HG02885 (cell line): ENCODE results near the gene APBA1.
"Not testable (repeated sequence)": the region's sequence is repeated elsewhere in the genome, so short reads cannot be mapped to it uniquely, and the experiment has no call there.

Experiments
- ATAC-seq: cut with Tn5 transposase; IDR thresholded peaks from one replicate; pipeline ENCODE4 v1.9.1; 2021; ENCODE audit warnings: mild to moderate bottlenecking; ENCODE audit not compliant: unreplicated experiment, poor library complexity

APBA1 gene

GRCh38 chr9:69454321-69454720, 217.8 kb downstream of the APBA1 start:
- ATAC-seq, result no peak

GRCh38 chr9:69453746-69454145, 218.4 kb downstream of the APBA1 start:
- ATAC-seq, result no peak

DNA sequence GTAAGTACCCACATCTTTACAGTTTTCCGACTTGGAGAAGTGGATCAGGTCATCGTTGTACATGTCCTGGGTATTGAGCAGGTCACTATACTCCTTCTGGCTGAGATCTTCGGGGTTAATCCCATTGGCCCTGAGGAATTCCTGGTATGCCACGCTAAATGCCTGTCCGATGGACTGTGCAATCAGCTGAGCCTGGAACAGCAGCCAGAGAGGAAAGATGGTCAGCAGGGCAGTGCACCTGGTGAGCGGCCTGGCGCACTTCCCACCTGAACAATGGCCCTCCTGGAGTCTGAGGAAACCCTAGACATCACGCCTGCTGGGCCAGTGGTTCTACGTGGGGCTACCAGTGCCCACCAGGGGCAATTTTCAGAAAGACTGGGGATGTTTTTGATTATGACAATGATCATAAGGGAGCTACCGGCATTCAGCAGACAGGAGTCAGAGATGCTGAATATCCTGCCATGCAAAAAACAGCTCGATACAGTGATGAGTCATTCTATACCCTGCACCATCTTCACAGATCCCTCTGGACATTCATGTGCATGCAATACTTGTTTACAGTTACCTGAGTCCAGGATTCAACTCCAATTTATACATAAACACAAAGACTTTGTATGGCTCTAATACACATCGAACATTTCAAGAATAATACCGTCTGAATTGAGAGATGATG, 219.9 kb downstream of the APBA1 start:
- no peak for ATAC-seq

GRCh38 chr9:69446496-69446895, 225.7 kb downstream of the APBA1 start:
- no peak for ATAC-seq

DNA sequence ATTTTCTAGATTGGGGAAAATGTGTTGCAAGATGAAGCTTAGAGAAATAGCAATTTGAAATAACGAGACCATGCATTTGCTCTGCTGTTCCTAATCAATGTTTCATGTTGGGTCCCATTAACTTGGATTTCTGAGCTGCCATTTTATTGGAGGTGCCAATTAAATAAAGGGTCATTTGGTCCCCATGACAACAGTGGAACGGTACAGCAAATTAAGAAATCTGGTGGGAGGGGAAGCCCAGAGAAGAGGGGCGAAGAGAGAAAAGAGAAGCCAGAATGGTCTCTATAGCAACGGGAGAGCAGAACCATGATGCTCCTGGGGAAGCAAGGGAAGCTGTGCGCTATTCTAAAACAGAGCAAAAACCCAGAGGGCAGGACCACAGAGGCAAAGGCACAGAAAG, 226.9 kb downstream of the APBA1 start:
- ATAC-seq, result no peak

GRCh38 chr9:69444791-69445190, 227.4 kb downstream of the APBA1 start:
- ATAC-seq, result no peak

DNA sequence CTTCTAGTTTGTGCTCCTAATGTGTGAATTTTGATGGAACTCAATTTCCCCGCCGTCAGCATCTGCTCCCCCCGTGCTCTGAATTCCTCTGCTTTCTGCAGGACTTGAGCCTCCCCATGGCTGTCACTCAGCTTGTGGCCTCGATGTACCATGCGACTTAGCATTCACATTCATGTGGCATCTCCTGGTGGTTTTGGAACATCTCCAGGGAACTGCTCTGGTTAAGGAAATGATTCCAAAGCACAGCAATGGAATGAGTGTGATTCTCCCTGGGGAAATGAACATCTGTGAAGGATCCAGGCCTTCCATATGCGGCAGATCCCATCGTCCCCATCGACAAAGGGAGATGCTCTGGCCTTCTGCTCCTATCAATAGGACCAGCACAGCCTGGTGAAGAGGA, 228.2 kb downstream of the APBA1 start:
- ATAC-seq, result no peak

DNA sequence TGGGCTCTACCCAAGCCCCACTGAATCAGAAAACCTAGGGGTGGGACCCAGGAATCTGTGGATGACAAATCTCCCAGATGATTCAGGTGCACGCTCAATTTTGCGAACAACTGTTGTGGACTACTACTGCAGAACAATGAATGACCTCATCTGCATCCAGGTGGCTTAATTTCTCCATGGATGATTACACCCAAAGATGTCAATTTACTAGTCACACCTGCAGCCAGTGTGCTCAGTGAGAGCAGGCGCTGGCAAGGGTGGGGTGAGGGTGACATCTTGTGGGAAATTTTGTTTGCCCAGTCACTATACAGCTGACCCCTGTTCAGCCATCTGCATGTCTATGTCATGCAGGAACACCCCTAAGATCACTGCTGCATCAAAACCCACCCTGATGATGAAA, 229.0 kb downstream of the APBA1 start:
- ATAC-seq, result no peak

DNA sequence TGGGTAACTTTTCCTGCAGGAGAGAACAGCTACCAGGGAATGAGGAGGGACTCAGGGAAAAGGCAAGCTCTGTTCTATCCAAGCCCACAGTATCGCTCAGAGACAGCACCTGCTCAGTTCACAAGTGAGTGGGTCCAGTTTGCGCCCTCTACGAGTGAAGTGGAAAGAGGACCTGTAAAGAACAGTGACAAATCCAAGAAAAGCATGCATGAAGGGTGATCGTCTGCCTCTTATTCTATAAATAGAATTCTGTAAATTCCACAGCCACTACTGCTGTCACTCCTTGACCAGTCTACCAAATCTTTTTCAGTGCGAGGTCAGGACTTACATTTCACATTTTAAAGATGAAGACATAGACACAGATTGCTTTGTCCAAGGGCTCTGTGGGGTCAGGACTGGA, 229.7 kb downstream of the APBA1 start:
- no peak for ATAC-seq

- not testable (repeated sequence) for ATAC-seq
Observed at GRCh38 chr9:69440254-69440955, 231.8 kb downstream of the APBA1 start.

- not testable (repeated sequence) for ATAC-seq
Observed at GRCh38 chr9:69439654-69440053, 232.5 kb downstream of the APBA1 start.

GRCh38 chr9:69433968-69434367, 238.2 kb downstream of the APBA1 start:
- no peak for ATAC-seq

GRCh38 chr9:69433392-69433791, 238.8 kb downstream of the APBA1 start:
- no peak for ATAC-seq

- no peak for ATAC-seq
Observed at GRCh38 chr9:69432623-69433022, 239.5 kb downstream of the APBA1 start.

GRCh38 chr9:69431777-69432176, 240.4 kb downstream of the APBA1 start:
- ATAC-seq, result no peak

DNA sequence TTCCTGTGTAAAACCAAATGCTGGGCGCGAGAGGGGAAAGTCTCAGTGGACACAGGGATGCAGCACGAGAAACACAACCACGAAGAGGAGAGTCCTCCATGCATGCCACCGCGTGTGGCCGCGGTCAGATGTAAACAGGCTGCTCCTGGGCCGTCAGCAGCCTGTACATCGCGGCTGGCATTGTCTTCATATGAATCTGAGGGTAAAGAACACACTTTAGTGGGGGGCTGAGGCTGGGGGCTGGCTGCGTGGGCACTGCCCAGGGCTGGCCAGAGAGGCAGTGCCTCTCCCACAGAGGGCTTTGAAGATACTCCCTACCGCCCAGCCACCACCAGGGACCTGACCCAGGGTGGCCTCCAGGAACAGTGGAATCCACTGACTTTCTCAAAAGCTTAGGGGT, 241.0 kb downstream of the APBA1 start:
- ATAC-seq, result no peak

DNA sequence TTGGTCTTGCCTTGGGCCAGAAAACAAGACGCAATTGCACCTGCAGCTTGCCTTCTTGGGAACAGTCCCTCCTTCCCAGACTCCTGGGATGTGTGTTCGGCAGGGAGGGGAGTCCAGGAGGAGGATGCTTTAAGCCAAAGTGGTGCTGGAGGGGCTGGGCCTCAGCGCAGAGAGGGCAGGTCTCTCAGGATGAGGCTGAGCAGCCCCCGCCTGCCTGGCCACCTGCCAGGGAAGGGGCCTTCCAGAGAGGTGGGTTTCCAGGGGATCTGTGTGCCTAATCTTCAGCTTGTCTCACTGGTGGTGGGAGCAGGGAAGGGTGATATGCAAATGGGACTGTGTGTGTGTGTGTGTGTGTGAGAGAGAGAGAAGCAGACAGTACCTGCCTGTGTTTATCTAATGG, 242.0 kb downstream of the APBA1 start:
- ATAC-seq, result no peak

GRCh38 chr9:69429281-69429680, 242.9 kb downstream of the APBA1 start:
- ATAC-seq, result no peak

GRCh38 chr9:69428017-69428785, 244.0 kb downstream of the APBA1 start:
- no peak for ATAC-seq

GRCh38 chr9:69427286-69427685, 244.9 kb downstream of the APBA1 start:
- no peak for ATAC-seq

- ATAC-seq, result no peak
Observed at GRCh38 chr9:69425136-69425801, 246.9 kb downstream of the APBA1 start.
